CD4-positive, alpha-beta T cell treated with Interleukin-21 for 1 hour (primary cell): ENCODE data around the gene TNK1.

Experiments
- DNase-seq: peaks from one replicate; pipeline ENCODE4 v3.0.0-alpha.2; 2020

TNK1 gene

GRCh38 chr17:7437369-7437863 is 56.5 kb downstream of the TNK1 start:
- DNase-seq = no peak

GRCh38 chr17:7437950-7438614 is 57.2 kb downstream of the TNK1 start:
- DNase-seq = peak; percentile 49

- no peak for DNase-seq
Observed at GRCh38 chr17:7438656-7439460, 58.0 kb downstream of the TNK1 start.
